K562 (cell line): Measurements from ENCODE around the gene GLMN. TPM values are rescaled to one million over a fixed set of nuclear protein-coding genes. Genes with fewer than 3 reads are reported as not detected.

Experiments
- ATAC-seq: fragments of 200-7000 bp; cut with Tn5 transposase; 3 replicates; pipeline ENCODE4 v1.9.1; 2020; ENCODE audit warnings: moderate library complexity
- BruUV-seq: library from RNA; stranded (reverse); fragments of 400-500 nt; replicated peaks from 2 replicates; lab custom pipeline; 2021; lab: Mats Ljungman, UMichigan
- CTCF ChIA-PET: fragments of 300-600 bp; formaldehyde crosslinking; extraction: SDS; loops from one replicate; lab custom pipeline; 2021; ENCODE audit warnings: low intra/inter-chr PET ratio; lab: Yijun Ruan, JAX
- POLR2A ChIA-PET: fragments of 300-600, 350-650 bp; sonication (Branson Sonifier 250); formaldehyde crosslinking; extraction: SDS; loops from one replicate; lab custom pipeline; 2021; ENCODE audit warnings: antibody characterized with exemption, inconsistent platforms; lab: Yijun Ruan, JAX
- DNase-seq, 4 experiments: peaks; one replicate each; pipeline versions ENCODE4 v3.0.0 to v3.0.0-alpha.2; 2011 to 2018; ENCODE audit warnings: low spot score in 3 of 4, mixed read lengths in 3 of 4; ENCODE audit errors: extremely low read depth in 1 of 4
- FAIRE-seq: peaks from 2 replicates; lab custom pipeline; 2011; peaks lifted over from hg19 to GRCh38; lab: Jason Lieb, UNC
- H2AFZ ChIP-seq: 2 replicates; pipeline ENCODE4 v1.6.0; 2011; ENCODE audit warnings: low read depth, low read length, control low read depth, inconsistent platforms
- H3K27ac ChIP-seq: fragments of 200-600 bp; 3 replicates; pipeline ENCODE4 v1.8.0; 2011; ENCODE audit warnings: low read depth, mild to moderate bottlenecking, control low read depth, inconsistent platforms, low read length, moderate library complexity, mixed read lengths; ENCODE audit errors: extremely low read depth
- H3K27me3 ChIP-seq, 2 experiments: fragments of 300-600 bp in 1 of 2; 2 replicates in 1 of 2; 3 replicates in 1 of 2; pipeline versions ENCODE4 v1.6.0 to v1.8.0; 2011; ENCODE audit warnings: inconsistent platforms in 2 of 2, low read length in 2 of 2, mild to moderate bottlenecking in 1 of 2, mixed read lengths in 1 of 2, moderate library complexity in 1 of 2; ENCODE audit not compliant: control insufficient read depth in 2 of 2, insufficient read depth in 2 of 2
- H3K36me3 ChIP-seq: fragments of 300-600 bp; 3 replicates; pipeline ENCODE4 v1.8.0; 2011; ENCODE audit warnings: mild to moderate bottlenecking, low read length, inconsistent platforms; ENCODE audit not compliant: control insufficient read depth, insufficient read depth
- H3K4me1 ChIP-seq, 2 experiments: fragments of 200-600 bp in 1 of 2; replicated peaks in 1 of 2; 2 replicates in 1 of 2; 3 replicates in 1 of 2; pipeline versions ENCODE4 v1.5.1 to v1.8.0; 2011; ENCODE audit warnings: inconsistent platforms in 2 of 2, low read length in 2 of 2, mild to moderate bottlenecking in 1 of 2, mixed read lengths in 1 of 2, moderate library complexity in 1 of 2; ENCODE audit not compliant: control insufficient read depth in 2 of 2, insufficient read depth in 2 of 2
- H3K4me2 ChIP-seq: 2 replicates; pipeline ENCODE4 v1.6.1; 2011; ENCODE audit warnings: low read length, control low read depth, inconsistent platforms, mixed read lengths; ENCODE audit not compliant: insufficient read depth
- H3K4me3 ChIP-seq: fragments of 200-600 bp; sonication (generic), shearing (Covaris generic); 2 replicates; pipeline ENCODE4 v1.5.1; 2016; ENCODE audit warnings: control low read depth, inconsistent platforms
- H3K79me2 ChIP-seq: fragments of 200-600 bp; 3 replicates; pipeline ENCODE4 v1.8.0; 2011; ENCODE audit warnings: low read length, inconsistent platforms; ENCODE audit not compliant: control insufficient read depth, insufficient read depth
- H3K9ac ChIP-seq, 2 experiments: 2 replicates each; pipeline versions ENCODE4 v1.6.0 to v1.6.1; 2011; ENCODE audit warnings: low read depth in 2 of 2, low read length in 2 of 2, control low read depth in 1 of 2, inconsistent platforms in 1 of 2, mild to moderate bottlenecking in 1 of 2, mixed read lengths in 1 of 2; ENCODE audit not compliant: insufficient read depth in 1 of 2
- H3K9me1 ChIP-seq: one replicate; pipeline ENCODE4 v1.6.0; 2011; ENCODE audit warnings: inconsistent platforms, mild to moderate bottlenecking, low read length, moderate library complexity; ENCODE audit not compliant: control insufficient read depth, insufficient read depth
- H3K9me3 ChIP-seq: replicated peaks from 2 replicates; pipeline ENCODE4 v1.5.1; 2011; ENCODE audit warnings: low read depth, low read length, inconsistent platforms; ENCODE audit not compliant: control insufficient read depth, insufficient read depth
- H4K20me1 ChIP-seq: replicated peaks from 2 replicates; pipeline ENCODE4 v1.6.1; 2011; ENCODE audit warnings: low read length, inconsistent platforms, mixed read lengths; ENCODE audit not compliant: control insufficient read depth, insufficient read depth
- DACH1 ChIP-seq: fragments of 450-650 bp; IDR thresholded peaks from 2 replicates; pipeline ENCODE4 v1.6.1; 2018; ENCODE audit not compliant: partially characterized antibody
- FOS ChIP-seq: IDR thresholded peaks from 3 replicates; pipeline ENCODE4 v1.6.1; 2011; ENCODE audit not compliant: insufficient read length; ENCODE audit errors: extremely low read depth
- FOSL1 ChIP-seq: fragments of 200-800 bp; sonication (Bioruptor generic); conservative IDR thresholded peaks from 2 replicates; pipeline ENCODE4 v1.6.1; 2016; ENCODE audit warnings: missing genetic modification characterization, missing compliant biosample characterization
- HDGF ChIP-seq: fragments of 450-650 bp; IDR thresholded peaks from 2 replicates; pipeline ENCODE4 v1.6.1; 2016
- MYBL2 ChIP-seq, 2 experiments: fragments of 450-650 bp in 1 of 2; sonication (generic) in 1 of 2; formaldehyde crosslinking in 1 of 2; IDR thresholded peaks; 2 replicates each; pipeline versions ENCODE4 v1.6.1 to v1.8.1; 2017 to 2022; ENCODE audit warnings: borderline replicate concordance in 1 of 2, inconsistent platforms in 1 of 2, low read depth in 1 of 2, mild to moderate bottlenecking in 1 of 2, missing genetic modification reagents in 1 of 2, moderate library complexity in 1 of 2
- PML ChIP-seq: IDR thresholded peaks from 2 replicates; pipeline ENCODE4 v1.6.1; 2012; ENCODE audit warnings: low read length, inconsistent platforms
- PRDM10 ChIP-seq: fragments of 450-650 bp; IDR thresholded peaks from 2 replicates; pipeline ENCODE4 v1.6.1; 2018; ENCODE audit not compliant: partially characterized antibody
- SMAD2 ChIP-seq: fragments of 150-350 bp; IDR thresholded peaks from 2 replicates; pipeline ENCODE4 v1.6.1; 2014; ENCODE audit warnings: low read depth, mild to moderate bottlenecking, low read length
- TAL1 ChIP-seq: fragments of 450-650 bp; IDR thresholded peaks from 2 replicates; pipeline ENCODE4 v1.6.1; 2016; ENCODE audit warnings: mild to moderate bottlenecking
- ZEB2 ChIP-seq: fragments of 450-650 bp; IDR thresholded peaks from 2 replicates; pipeline ENCODE4 v1.6.1; 2016
- ZHX1 ChIP-seq: fragments of 150-350 bp; conservative IDR thresholded peaks from 2 replicates; pipeline ENCODE4 v1.6.1; 2014; ENCODE audit warnings: low read length
- ZNF165 ChIP-seq: fragments of 250-450 bp; sonication (Bioruptor Pico); IDR thresholded peaks from 2 replicates; pipeline ENCODE4 v1.4.0; 2020; ENCODE audit warnings: borderline replicate concordance
- ZNF174 ChIP-seq: fragments of 250-450 bp; sonication (Bioruptor Pico); IDR thresholded peaks from 2 replicates; pipeline ENCODE4 v1.4.0; 2020; ENCODE audit warnings: mild to moderate bottlenecking
- ZSCAN29 ChIP-seq: fragments of 450-650 bp; IDR thresholded peaks from 2 replicates; pipeline ENCODE4 v1.6.1; 2017
- WGBS: fragments of 100-300 bp; shearing (Covaris generic); methylation state at CpG from one replicate; pipeline ENCODE4 v1.1.6; 2016; ENCODE audit warnings: low coverage, mixed read lengths; ENCODE audit not compliant: insufficient coverage; ENCODE audit errors: missing lambda C conversion rate; 5-methylcytosine and 5-hydroxymethylcytosine counted together
- in situ Hi-C: fragments of 300-500 bp; cut with MboI; formaldehyde crosslinking; loops from 4 replicates; pipeline ENCODE4 v1.15.0; 2018; ENCODE audit warnings: inconsistent platforms, mixed read lengths
- intact Hi-C: fragments of 100-400 bp; cut with micrococcal nuclease; formaldehyde crosslinking; loops from 2 replicates; pipeline ENCODE4 v1.14.2; 2022
- polyA plus RNA-seq, 8 experiments: library from polyadenylated mRNA; depleted of rRNA in 4 of 8; stranded (reverse) in 5 of 8; unstranded in 3 of 8; fragments of >200 nt; fragmentation: Nextera tagmentation in 2 of 8; fragmentation: Illumina TruSeq in 1 of 8; extraction: Ambion mirVana in 2 of 8; extraction: Trizol in 1 of 8; gene quantifications; 2 replicates each; pipeline versions ENCODE4 v1.2.1 to v1.2.3, GENCODE V29; 2011 to 2014; ENCODE audit warnings: inconsistent platforms in 1 of 8, missing spikeins in 1 of 8
- total RNA-seq, 7 experiments: library from RNA; depleted of rRNA in 6 of 7; stranded (reverse); fragments of >200 nt in 6 of 7; fragmentation: Illumina TruSeq in 2 of 7; extraction: Trizol in 2 of 7; gene quantifications; 2 replicates each; pipeline versions ENCODE4 v1.2.1 to v1.2.3, GENCODE V29; 2011 to 2021; ENCODE audit warnings: low replicate concordance in 1 of 7

Gene GLMN
- total and polyA plus RNA-seq, 9 of the 15 experiments (the other 6 are each of a cell fraction or from before 2014, with no cell fraction given): 13.0 to 24.8 (median 19.0) TPM

- Histone ChIP-seq H3K4me2 (peak overlapping the region; percentile 94), H3K4me1 (peaks cover 3 to 5% of the 10 kb centered on the region in 2 experiments; a peak in 3 of 5 replicates), H3K4me3 (peak overlapping the region; percentile 85), H3K27me3 (no peaks in the 10 kb centered on the region), H2AFZ (peak overlapping the region; percentile 99), H3K79me2 (peaks cover 35% of the 10 kb centered on the region), H3K9me3 (no peaks in the 10 kb centered on the region), H3K9me1 (no peaks in the 10 kb centered on the region), H3K36me3 (peaks cover 46% of the 10 kb centered on the region), H3K27ac (peak overlapping the region; percentile 96), H4K20me1 (no peaks in the 10 kb centered on the region)
- DNase-seq (peak in 1 of 4 experiments; percentile 20), ATAC-seq (peak; percentile 4), FAIRE-seq (peak; percentile 42)
- ChIA-PET CTCF (no interaction called here), POLR2A (interaction anchor here (0.6 to 1.5 kb wide), 8 partner anchors 9 to 895 kb away, joined by 3 to 5 read pairs (median 4); partner anchors contain the start of gene HFM1)
- BruUV-seq: TSS peak; percentile 62
- TF ChIP-seq TAL1 (no peak), PML (no peak), PRDM10 (peak; percentile 88), HDGF (no peak), ZNF174 (no peak), SMAD2 (no peak), FOSL1 (tag) (no peak), ZEB2 (no peak), ZSCAN29 (peak; percentile 80; the same call in 1 of the 2 replicates), ZNF165 (CRISPR knock-in tag) (no peak), DACH1 (no peak), MYBL2 (IDR thresholded peaks at IDR 0.05; ENCODE audit: low read depth) (no peak), MYBL2 (CRISPR knock-in tag; IDR thresholded peaks at IDR 0.05; ENCODE audit: borderline replicate concordance) (no peak), ZHX1 (no peak), FOS (no peak)
- TF ChIP-seq, all 486 proteins: peak for 2
- in situ Hi-C loops: no loop called here
- WGBS: 12% methylated on average over 11 of the region's 11 CpGs
- peak overlapping the region; percentile 86 to 99 for H3K9ac ChIP-seq
- intact Hi-C loops: loop anchor here (10.0 kb wide), 2 partner anchors 775 to 895 kb away; partner anchors contain the start of gene HFM1
Observed at GRCh38 chr1:92299477-92300150, 827 bp upstream of the GLMN start.
